ENCODE measurements around the gene BANF1. TPM values are rescaled to one million over a fixed set of nuclear protein-coding genes. Genes with fewer than 3 reads are reported as not detected.

BANF1 gene
- total and polyA plus RNA-seq, 10 of the 15 experiments (the other 5 are each of a cell fraction or from before 2014, with no cell fraction given): 99.0 to 574 (median 297) TPM

DNA sequence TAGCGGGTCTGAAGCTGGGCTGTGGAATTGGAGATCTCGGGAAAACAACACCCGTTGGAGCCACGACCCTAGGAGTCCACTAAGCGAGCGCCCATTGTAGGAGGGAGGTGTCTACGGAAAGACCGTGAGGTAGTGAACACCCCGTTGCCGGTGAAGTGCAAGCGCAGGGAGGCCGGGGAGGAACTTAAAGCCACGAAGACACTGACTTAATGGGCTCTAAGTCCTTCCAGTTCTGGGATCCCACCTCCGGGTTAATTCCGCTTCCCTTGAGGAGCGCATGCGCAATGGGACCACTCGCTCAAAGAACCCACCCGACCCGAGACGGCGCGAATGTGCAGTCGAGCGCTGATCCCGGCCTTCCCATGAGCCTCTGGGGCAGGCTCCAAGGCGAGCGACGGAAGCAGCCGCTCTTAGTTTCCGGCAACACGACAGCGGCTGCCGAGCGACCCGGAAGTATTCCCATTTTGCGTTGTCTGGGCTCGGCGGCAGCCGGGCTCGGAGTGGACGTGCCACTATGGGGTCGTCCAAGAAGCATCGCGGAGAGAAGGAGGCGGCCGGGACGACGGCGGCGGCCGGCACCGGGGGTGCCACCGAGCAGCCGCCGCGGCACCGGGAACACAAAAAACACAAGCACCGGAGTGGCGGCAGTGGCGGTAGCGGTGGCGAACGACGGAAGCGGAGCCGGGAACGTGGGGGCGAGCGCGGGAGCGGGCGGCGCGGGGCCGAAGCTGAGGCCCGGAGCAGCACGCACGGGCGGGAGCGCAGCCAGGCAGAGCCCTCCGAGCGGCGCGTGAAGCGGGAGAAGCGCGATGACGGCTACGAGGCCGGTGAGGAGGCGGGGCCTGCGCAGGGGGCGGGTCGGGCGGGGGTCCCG, 40.8 kb upstream of the BANF1 start, which contains the start of gene SART1 (continued):
- TF ChIP-seq, protein P1, sequence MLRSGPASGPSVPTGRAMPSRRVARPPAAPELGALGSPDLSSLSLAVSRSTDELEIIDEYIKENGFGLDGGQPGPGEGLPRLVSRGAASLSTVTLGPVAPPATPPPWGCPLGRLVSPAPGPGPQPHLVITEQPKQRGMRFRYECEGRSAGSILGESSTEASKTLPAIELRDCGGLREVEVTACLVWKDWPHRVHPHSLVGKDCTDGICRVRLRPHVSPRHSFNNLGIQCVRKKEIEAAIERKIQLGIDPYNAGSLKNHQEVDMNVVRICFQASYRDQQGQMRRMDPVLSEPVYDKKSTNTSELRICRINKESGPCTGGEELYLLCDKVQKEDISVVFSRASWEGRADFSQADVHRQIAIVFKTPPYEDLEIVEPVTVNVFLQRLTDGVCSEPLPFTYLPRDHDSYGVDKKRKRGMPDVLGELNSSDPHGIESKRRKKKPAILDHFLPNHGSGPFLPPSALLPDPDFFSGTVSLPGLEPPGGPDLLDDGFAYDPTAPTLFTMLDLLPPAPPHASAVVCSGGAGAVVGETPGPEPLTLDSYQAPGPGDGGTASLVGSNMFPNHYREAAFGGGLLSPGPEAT (IDR thresholded peaks at IDR 0.05; ENCODE audit: low read depth): peak; percentile 89
- TF ChIP-seq SUZ12 (IDR thresholded peaks at IDR 0.05; ENCODE audit: unreplicated experiment): no peak
- TF ChIP-seq CBFB (IDR thresholded peaks at IDR 0.05; ENCODE audit: low read depth): peak; percentile 45
- peak; percentile 94; the same call in 1 of the 2 replicates for TF ChIP-seq ASH2L (IDR thresholded peaks at IDR 0.05; ENCODE audit: borderline replicate concordance, low read depth)
- 0 out of 2 replicates have a peak, but pooled peaks have one; percentile 43 for TF ChIP-seq RCOR1 (conservative IDR thresholded peaks at IDR 0.05; ENCODE audit: low read depth, low read length)
- no peak for TF ChIP-seq HDGF (IDR thresholded peaks at IDR 0.05)
- no peak for TF ChIP-seq CTCF (IDR thresholded peaks at IDR 0.05 in 2 of 3, conservative IDR thresholded peaks at IDR 0.05 in 1 of 3; ENCODE audit: control insufficient read depth in 2 of 3, extremely low read depth in 1 of 3, insufficient read depth in 1 of 3, low read depth in 3 of 3, low read length in 3 of 3)
- 0 out of 4 replicates have a peak, but pooled peaks of 1 of the 2 experiments have one; percentile 53 for TF ChIP-seq SRF (IDR thresholded peaks at IDR 0.05; ENCODE audit: low read depth in 2 of 2, low read length in 2 of 2)
- no peak for TF ChIP-seq BCL11A (IDR thresholded peaks at IDR 0.05; ENCODE audit: low read depth, low read length)
- TF ChIP-seq RBBP5 (conservative IDR thresholded peaks at IDR 0.05): no peak
- TF ChIP-seq TCF7 (IDR thresholded peaks at IDR 0.05; ENCODE audit: borderline replicate concordance): no peak
- no peak for TF ChIP-seq YBX1 (IDR thresholded peaks at IDR 0.05)
- TF ChIP-seq, protein P2, sequence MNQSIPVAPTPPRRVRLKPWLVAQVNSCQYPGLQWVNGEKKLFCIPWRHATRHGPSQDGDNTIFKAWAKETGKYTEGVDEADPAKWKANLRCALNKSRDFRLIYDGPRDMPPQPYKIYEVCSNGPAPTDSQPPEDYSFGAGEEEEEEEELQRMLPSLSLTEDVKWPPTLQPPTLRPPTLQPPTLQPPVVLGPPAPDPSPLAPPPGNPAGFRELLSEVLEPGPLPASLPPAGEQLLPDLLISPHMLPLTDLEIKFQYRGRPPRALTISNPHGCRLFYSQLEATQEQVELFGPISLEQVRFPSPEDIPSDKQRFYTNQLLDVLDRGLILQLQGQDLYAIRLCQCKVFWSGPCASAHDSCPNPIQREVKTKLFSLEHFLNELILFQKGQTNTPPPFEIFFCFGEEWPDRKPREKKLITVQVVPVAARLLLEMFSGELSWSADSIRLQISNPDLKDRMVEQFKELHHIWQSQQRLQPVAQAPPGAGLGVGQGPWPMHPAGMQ (IDR thresholded peaks at IDR 0.05; ENCODE audit: borderline replicate concordance): no peak
- TF ChIP-seq, protein P3, sequence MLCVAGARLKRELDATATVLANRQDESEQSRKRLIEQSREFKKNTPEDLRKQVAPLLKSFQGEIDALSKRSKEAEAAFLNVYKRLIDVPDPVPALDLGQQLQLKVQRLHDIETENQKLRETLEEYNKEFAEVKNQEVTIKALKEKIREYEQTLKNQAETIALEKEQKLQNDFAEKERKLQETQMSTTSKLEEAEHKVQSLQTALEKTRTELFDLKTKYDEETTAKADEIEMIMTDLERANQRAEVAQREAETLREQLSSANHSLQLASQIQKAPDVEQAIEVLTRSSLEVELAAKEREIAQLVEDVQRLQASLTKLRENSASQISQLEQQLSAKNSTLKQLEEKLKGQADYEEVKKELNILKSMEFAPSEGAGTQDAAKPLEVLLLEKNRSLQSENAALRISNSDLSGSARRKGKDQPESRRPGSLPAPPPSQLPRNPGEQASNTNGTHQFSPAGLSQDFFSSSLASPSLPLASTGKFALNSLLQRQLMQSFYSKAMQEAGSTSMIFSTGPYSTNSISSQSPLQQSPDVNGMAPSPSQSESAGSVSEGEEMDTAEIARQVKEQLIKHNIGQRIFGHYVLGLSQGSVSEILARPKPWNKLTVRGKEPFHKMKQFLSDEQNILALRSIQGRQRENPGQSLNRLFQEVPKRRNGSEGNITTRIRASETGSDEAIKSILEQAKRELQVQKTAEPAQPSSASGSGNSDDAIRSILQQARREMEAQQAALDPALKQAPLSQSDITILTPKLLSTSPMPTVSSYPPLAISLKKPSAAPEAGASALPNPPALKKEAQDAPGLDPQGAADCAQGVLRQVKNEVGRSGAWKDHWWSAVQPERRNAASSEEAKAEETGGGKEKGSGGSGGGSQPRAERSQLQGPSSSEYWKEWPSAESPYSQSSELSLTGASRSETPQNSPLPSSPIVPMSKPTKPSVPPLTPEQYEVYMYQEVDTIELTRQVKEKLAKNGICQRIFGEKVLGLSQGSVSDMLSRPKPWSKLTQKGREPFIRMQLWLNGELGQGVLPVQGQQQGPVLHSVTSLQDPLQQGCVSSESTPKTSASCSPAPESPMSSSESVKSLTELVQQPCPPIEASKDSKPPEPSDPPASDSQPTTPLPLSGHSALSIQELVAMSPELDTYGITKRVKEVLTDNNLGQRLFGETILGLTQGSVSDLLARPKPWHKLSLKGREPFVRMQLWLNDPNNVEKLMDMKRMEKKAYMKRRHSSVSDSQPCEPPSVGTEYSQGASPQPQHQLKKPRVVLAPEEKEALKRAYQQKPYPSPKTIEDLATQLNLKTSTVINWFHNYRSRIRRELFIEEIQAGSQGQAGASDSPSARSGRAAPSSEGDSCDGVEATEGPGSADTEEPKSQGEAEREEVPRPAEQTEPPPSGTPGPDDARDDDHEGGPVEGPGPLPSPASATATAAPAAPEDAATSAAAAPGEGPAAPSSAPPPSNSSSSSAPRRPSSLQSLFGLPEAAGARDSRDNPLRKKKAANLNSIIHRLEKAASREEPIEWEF (IDR thresholded peaks at IDR 0.05; ENCODE audit: insufficient replicate concordance, low read depth, low read length): no peak
- no peak for TF ChIP-seq KDM1A (IDR thresholded peaks at IDR 0.05; ENCODE audit: borderline replicate concordance)
- peak; percentile 33; the same call in 1 of the 2 replicates for TF ChIP-seq ATF7 (IDR thresholded peaks at IDR 0.05; ENCODE audit: low read depth)
- no peak for TF ChIP-seq RAD21 (IDR thresholded peaks at IDR 0.05; ENCODE audit: insufficient read depth, low read depth, low read length)
- no peak for TF ChIP-seq EP300 (IDR thresholded peaks at IDR 0.05; ENCODE audit: borderline replicate concordance in 1 of 2, control insufficient read depth in 1 of 2, low read depth in 2 of 2, low read length in 2 of 2)
- no peak for TF ChIP-seq BRCA1 (IDR thresholded peaks at IDR 0.05; ENCODE audit: low read depth, low read length)
